ENCODE results near the gene CES4A.

The CES4A gene

DNA sequence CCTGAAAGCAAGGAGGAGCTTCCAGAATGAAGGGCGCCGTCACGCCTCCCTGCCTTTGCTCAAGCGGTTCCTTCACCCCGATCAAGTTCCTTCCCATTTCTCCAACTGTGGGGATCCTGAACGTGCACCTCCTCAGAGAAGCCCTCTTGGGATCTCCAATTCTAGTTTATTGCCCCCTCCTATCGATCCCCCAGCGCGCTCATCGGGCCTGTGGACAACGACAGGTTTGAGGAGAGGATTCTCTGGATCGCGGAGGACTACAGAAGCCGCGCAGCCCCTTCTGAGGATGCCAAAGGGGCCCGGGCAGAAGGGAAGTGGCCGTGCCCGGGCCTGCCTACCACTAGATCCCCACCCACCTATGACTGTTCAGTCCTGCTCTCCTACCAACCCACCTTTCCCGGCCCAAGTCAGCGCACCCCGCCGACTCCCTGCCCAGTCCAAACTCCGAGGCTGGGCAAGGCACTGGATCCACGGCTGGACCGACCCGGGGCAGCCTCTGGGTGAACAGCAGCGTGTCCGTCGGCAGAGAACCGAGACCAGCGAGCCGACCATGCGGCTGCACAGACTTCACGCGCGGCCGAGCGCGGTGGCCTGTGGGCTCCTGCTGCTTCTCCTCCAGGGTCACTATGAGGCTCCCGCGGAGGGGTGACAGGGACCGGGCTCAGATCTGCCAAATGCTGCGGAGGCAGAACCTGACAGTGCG, 40.1 kb upstream of the CES4A start:
- Histone ChIP-seq H2BK120ac (ENCODE audit: low read depth, low read length) (no peak overlapping the region), H3K36me3 (ENCODE audit: control insufficient read depth, insufficient read depth, low read length) (no peaks in the 10 kb centered on the region), H3K23ac (ENCODE audit: low read length) (no peak overlapping the region), H3K9ac (ENCODE audit: low read length) (no peak overlapping the region), H4K5ac (ENCODE audit: low read length) (no peak overlapping the region), H3K27me3 (ENCODE audit: insufficient read depth, low read length, poor library complexity) (peaks cover 11% of the 10 kb centered on the region), H3K18ac (ENCODE audit: low read length) (no peak overlapping the region), H3K4ac (ENCODE audit: low read depth, low read length) (no peak overlapping the region), H3K4me3 (ENCODE audit: low read length) (no peak overlapping the region), H2BK15ac (replicated peaks; ENCODE audit: low read depth) (no peak overlapping the region), H2BK5ac (ENCODE audit: low read length) (no peak overlapping the region), H4K8ac (ENCODE audit: low read depth, low read length) (no peak overlapping the region), H3K27ac (ENCODE audit: low read depth, low read length) (no peak overlapping the region), H2AK5ac (ENCODE audit: low read length) (no peak overlapping the region), H3K4me2 (ENCODE audit: low read length) (no peak overlapping the region), H3K79me1 (ENCODE audit: low read length) (no peaks in the 10 kb centered on the region), H3K79me2 (ENCODE audit: control insufficient read depth, insufficient read depth, low read length) (no peaks in the 10 kb centered on the region), H3K56ac (ENCODE audit: low read length) (no peak overlapping the region), H3K4me1 (ENCODE audit: control insufficient read depth, low read depth, low read length) (no peaks in the 10 kb centered on the region)
- no CpG with 5 or more reads among the region's 44 CpGs for WGBS (ENCODE audit: extremely low coverage, insufficient coverage, low lambda C conversion rate)
- no peak for DNase-seq

DNA sequence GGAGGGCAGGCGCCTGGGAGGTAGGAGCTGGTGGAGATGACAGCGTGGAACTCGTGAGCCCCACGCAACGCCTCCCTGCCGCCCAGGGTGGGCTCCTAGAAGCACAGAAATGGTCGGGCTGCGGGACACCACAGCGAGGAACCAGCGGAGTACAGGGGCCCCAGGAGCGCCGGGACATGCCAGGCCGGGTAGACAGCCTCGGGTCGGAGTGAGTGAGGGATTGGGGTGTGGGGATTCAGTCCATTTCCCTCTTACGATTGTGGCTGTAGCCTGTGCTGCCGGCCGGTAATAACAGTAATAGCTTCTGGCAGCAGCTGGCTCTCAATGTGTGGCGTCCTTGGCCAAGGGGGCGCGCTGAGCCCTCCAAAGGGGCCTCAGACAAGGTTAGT, 39.6 kb upstream of the CES4A start:
- Histone ChIP-seq H3K18ac (ENCODE audit: low read length) (no peak overlapping the region), H3K4me3 (ENCODE audit: low read length) (no peak overlapping the region), H2AK5ac (ENCODE audit: low read length) (no peak overlapping the region), H4K8ac (ENCODE audit: low read depth, low read length) (no peak overlapping the region), H3K4ac (ENCODE audit: low read depth, low read length) (no peak overlapping the region), H2BK5ac (ENCODE audit: low read length) (no peak overlapping the region), H4K5ac (ENCODE audit: low read length) (no peak overlapping the region), H3K23ac (ENCODE audit: low read length) (no peak overlapping the region), H3K4me1 (ENCODE audit: control insufficient read depth, low read depth, low read length) (no peaks in the 10 kb centered on the region), H3K27ac (ENCODE audit: low read depth, low read length) (no peak overlapping the region), H2BK15ac (replicated peaks; ENCODE audit: low read depth) (no peak overlapping the region), H3K4me2 (ENCODE audit: low read length) (no peak overlapping the region), H3K9ac (ENCODE audit: low read length) (no peak overlapping the region), H3K36me3 (ENCODE audit: control insufficient read depth, insufficient read depth, low read length) (no peaks in the 10 kb centered on the region), H3K27me3 (ENCODE audit: insufficient read depth, low read length, poor library complexity) (peaks cover 11% of the 10 kb centered on the region), H3K79me2 (ENCODE audit: control insufficient read depth, insufficient read depth, low read length) (no peaks in the 10 kb centered on the region), H3K56ac (ENCODE audit: low read length) (no peak overlapping the region), H3K79me1 (ENCODE audit: low read length) (no peaks in the 10 kb centered on the region), H2BK120ac (ENCODE audit: low read depth, low read length) (no peak overlapping the region)
- no CpG with 5 or more reads among the region's 21 CpGs for WGBS (ENCODE audit: extremely low coverage, insufficient coverage, low lambda C conversion rate)
- no peak for DNase-seq

DNA sequence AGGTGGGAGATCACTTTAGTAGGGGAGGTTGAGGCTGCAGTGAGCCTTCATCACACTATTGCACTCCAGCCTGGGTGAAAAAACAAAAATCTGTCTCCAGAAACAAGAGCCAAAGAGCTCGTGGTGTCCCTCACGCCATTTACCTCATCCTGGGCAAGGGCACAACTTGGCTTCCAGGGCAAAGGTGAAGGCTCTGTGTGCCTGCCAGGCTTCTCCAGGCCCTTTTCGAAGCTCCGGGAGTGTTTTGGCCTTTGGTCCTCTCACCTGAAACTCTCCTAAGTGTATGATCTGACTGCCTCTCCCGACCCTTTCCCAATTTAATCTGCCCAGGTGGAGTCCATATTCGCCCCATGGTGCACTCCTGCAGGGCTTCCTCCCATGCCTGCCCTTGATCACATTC, 38.9 kb upstream of the CES4A start:
- no peak overlapping the region for H2BK120ac ChIP-seq (ENCODE audit: low read depth, low read length)
- H3K18ac ChIP-seq (ENCODE audit: low read length), result no peak overlapping the region
- DNase-seq, result no peak
- H3K23ac ChIP-seq (ENCODE audit: low read length), result no peak overlapping the region
- no peak overlapping the region for H4K8ac ChIP-seq (ENCODE audit: low read depth, low read length)
- H3K79me2 ChIP-seq (ENCODE audit: control insufficient read depth, insufficient read depth, low read length), result no peaks in the 10 kb centered on the region
- no peak overlapping the region for H4K5ac ChIP-seq (ENCODE audit: low read length)
- H3K4me1 ChIP-seq (ENCODE audit: control insufficient read depth, low read depth, low read length), result no peaks in the 10 kb centered on the region
- no peak overlapping the region for H3K4ac ChIP-seq (ENCODE audit: low read depth, low read length)
- H3K9ac ChIP-seq (ENCODE audit: low read length), result no peak overlapping the region
- H2BK5ac ChIP-seq (ENCODE audit: low read length), result no peak overlapping the region
- WGBS (ENCODE audit: extremely low coverage, insufficient coverage, low lambda C conversion rate), result no CpG with 5 or more reads among the region's 6 CpGs
- no peaks in the 10 kb centered on the region for H3K79me1 ChIP-seq (ENCODE audit: low read length)
- H3K4me2 ChIP-seq (ENCODE audit: low read length), result no peak overlapping the region
- H3K27ac ChIP-seq (ENCODE audit: low read depth, low read length), result no peak overlapping the region
- no peak overlapping the region for H2BK15ac ChIP-seq (replicated peaks; ENCODE audit: low read depth)
- no peak overlapping the region for H2AK5ac ChIP-seq (ENCODE audit: low read length)
- H3K36me3 ChIP-seq (ENCODE audit: control insufficient read depth, insufficient read depth, low read length), result no peaks in the 10 kb centered on the region
- no peak overlapping the region for H3K4me3 ChIP-seq (ENCODE audit: low read length)
- no peak overlapping the region for H3K56ac ChIP-seq (ENCODE audit: low read length)
- peaks cover 11% of the 10 kb centered on the region for H3K27me3 ChIP-seq (ENCODE audit: insufficient read depth, low read length, poor library complexity)

DNA sequence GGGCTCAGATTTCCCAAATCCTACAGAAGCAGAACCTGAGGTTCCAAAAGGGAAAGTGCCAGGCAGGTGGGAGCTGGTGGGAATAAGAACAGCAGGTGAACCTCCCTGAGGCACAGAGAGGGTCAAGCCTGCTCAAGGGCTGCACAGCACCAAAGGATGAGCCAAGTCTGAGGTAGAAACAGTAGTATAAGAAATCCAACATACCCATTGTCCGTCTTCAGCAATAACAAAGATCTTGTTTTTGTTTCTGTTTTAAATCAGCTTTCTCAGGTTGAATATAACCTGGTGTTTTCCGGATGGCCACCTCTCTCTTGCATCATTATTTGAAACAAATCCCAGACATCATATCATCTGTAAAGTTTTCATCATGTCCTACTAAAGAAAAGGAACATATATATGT, 38.0 kb upstream of the CES4A start:
- H3K18ac ChIP-seq (ENCODE audit: low read length), result no peak overlapping the region
- no peaks in the 10 kb centered on the region for H3K36me3 ChIP-seq (ENCODE audit: control insufficient read depth, insufficient read depth, low read length)
- H4K8ac ChIP-seq (ENCODE audit: low read depth, low read length), result no peak overlapping the region
- H3K79me2 ChIP-seq (ENCODE audit: control insufficient read depth, insufficient read depth, low read length), result no peaks in the 10 kb centered on the region
- H2AK5ac ChIP-seq (ENCODE audit: low read length), result no peak overlapping the region
- no peak overlapping the region for H3K56ac ChIP-seq (ENCODE audit: low read length)
- H2BK15ac ChIP-seq (replicated peaks; ENCODE audit: low read depth), result no peak overlapping the region
- no peak overlapping the region for H3K4ac ChIP-seq (ENCODE audit: low read depth, low read length)
- no peak overlapping the region for H2BK5ac ChIP-seq (ENCODE audit: low read length)
- no peak overlapping the region for H2BK120ac ChIP-seq (ENCODE audit: low read depth, low read length)
- no peak overlapping the region for H3K9ac ChIP-seq (ENCODE audit: low read length)
- H3K23ac ChIP-seq (ENCODE audit: low read length), result no peak overlapping the region
- DNase-seq, result no peak
- no peak overlapping the region for H3K4me3 ChIP-seq (ENCODE audit: low read length)
- H4K5ac ChIP-seq (ENCODE audit: low read length), result no peak overlapping the region
- no peak overlapping the region for H3K27ac ChIP-seq (ENCODE audit: low read depth, low read length)
- no CpG with 5 or more reads among the region's 2 CpGs for WGBS (ENCODE audit: extremely low coverage, insufficient coverage, low lambda C conversion rate)
- H3K4me1 ChIP-seq (ENCODE audit: control insufficient read depth, low read depth, low read length), result no peaks in the 10 kb centered on the region
- peaks cover 11% of the 10 kb centered on the region for H3K27me3 ChIP-seq (ENCODE audit: insufficient read depth, low read length, poor library complexity)
- no peak overlapping the region for H3K4me2 ChIP-seq (ENCODE audit: low read length)
- H3K79me1 ChIP-seq (ENCODE audit: low read length), result no peaks in the 10 kb centered on the region

DNA sequence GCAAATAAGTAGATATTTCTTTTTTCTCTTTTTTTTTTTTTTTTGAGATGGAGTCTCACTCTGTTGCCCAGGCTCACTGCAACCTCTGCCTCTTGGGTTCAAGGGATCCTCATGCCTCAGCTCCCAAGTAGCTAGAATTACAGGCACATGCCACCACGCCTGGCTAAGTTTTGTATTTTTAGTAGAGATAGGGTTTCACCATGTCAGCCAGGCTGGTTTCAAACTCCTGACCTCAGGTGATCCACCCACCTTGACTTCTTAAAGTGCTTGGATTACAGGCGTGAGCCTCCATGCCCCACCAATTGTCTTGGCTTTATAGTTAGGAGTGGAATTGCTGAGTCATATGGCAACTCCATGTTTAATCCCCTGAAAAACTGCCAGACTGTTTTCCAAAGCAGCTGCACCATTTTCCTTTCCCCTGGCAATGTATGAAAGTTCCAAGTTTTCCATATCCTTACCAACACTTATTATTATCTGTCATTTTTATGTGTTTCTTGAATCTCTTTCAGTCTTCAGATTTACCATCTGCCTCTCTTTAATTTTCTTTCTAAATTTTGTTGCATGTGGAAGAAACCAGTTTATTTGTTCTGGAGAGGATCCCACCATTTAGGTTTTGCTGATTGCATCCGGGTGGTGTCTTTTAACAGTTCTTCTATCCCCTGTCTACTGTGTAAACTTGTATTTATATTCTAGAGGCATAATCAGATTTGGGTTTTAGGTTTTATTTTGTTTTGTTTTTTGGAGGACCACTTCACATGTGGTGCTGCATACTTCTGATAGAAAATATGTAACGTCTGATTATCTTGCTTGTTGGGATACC, 37.2 kb upstream of the CES4A start:
- H3K4me1 ChIP-seq (ENCODE audit: control insufficient read depth, low read depth, low read length), result no peaks in the 10 kb centered on the region
- no peaks in the 10 kb centered on the region for H3K36me3 ChIP-seq (ENCODE audit: control insufficient read depth, insufficient read depth, low read length)
- H3K4ac ChIP-seq (ENCODE audit: low read depth, low read length), result no peak overlapping the region
- no peak overlapping the region for H3K9ac ChIP-seq (ENCODE audit: low read length)
- H3K27ac ChIP-seq (ENCODE audit: low read depth, low read length), result no peak overlapping the region
- no CpG with 5 or more reads among the region's 4 CpGs for WGBS (ENCODE audit: extremely low coverage, insufficient coverage, low lambda C conversion rate)
- H3K56ac ChIP-seq (ENCODE audit: low read length), result no peak overlapping the region
- H3K23ac ChIP-seq (ENCODE audit: low read length), result no peak overlapping the region
- H2BK15ac ChIP-seq (replicated peaks; ENCODE audit: low read depth), result no peak overlapping the region
- no peak overlapping the region for H3K4me3 ChIP-seq (ENCODE audit: low read length)
- no peaks in the 10 kb centered on the region for H3K79me1 ChIP-seq (ENCODE audit: low read length)
- H2BK5ac ChIP-seq (ENCODE audit: low read length), result no peak overlapping the region
- H4K5ac ChIP-seq (ENCODE audit: low read length), result no peak overlapping the region
- H3K18ac ChIP-seq (ENCODE audit: low read length), result no peak overlapping the region
- H4K8ac ChIP-seq (ENCODE audit: low read depth, low read length), result no peak overlapping the region
- no peak overlapping the region for H2BK120ac ChIP-seq (ENCODE audit: low read depth, low read length)
- H2AK5ac ChIP-seq (ENCODE audit: low read length), result no peak overlapping the region
- DNase-seq, result peak; percentile 13
- no peak overlapping the region for H3K4me2 ChIP-seq (ENCODE audit: low read length)
- H3K79me2 ChIP-seq (ENCODE audit: control insufficient read depth, insufficient read depth, low read length), result no peaks in the 10 kb centered on the region
- H3K27me3 ChIP-seq (ENCODE audit: insufficient read depth, low read length, poor library complexity), result peaks cover 11% of the 10 kb centered on the region
